ENCODE data around the gene MIA3.

The MIA3 gene

GRCh38 chr1:222713091-222713961, 95.4 kb downstream of the MIA3 start:
- Histone ChIP-seq H3K4me2 (ENCODE audit: low read depth, low read length, poor library complexity, severe bottlenecking) (peak overlapping the region; percentile 69), H4K20me1 (ENCODE audit: insufficient read depth, low read length, poor library complexity, severe bottlenecking) (peaks cover 13% of the 10 kb centered on the region), H3K79me2 (ENCODE audit: insufficient read depth, low read length) (peaks cover 55% of the 10 kb centered on the region), H3K9me3 (ENCODE audit: insufficient read depth, low read depth, low read length) (no peaks in the 10 kb centered on the region), H3K9ac (ENCODE audit: low read depth, low read length, poor library complexity, severe bottlenecking) (peak overlapping the region; percentile 87), H3K27me3 (ENCODE audit: insufficient read depth, low read length, poor library complexity, severe bottlenecking) (no peaks in the 10 kb centered on the region), H3K9me2 (replicated peaks; ENCODE audit: low read depth, low read length) (no peaks in the 10 kb centered on the region), H3K4me3 (ENCODE audit: low read length, poor library complexity, severe bottlenecking) (peak overlapping the region; percentile 81), H3F3A (ENCODE audit: low read depth) (no peaks in the 10 kb centered on the region; the same call in 1 of the 2 replicates), H3K36me3 (ENCODE audit: insufficient read depth, low read length) (peaks cover 6% of the 10 kb centered on the region; the same call in 1 of the 2 replicates), H3K4me1 (ENCODE audit: insufficient read depth, low read length, poor library complexity, severe bottlenecking) (peaks cover 20% of the 10 kb centered on the region), H2AFZ (ENCODE audit: low read length) (peak overlapping the region; percentile 95)
- TF ChIP-seq EZH2phosphoT487 (IDR thresholded peaks at IDR 0.05; ENCODE audit: borderline replicate concordance) (no peak), CTCF (conservative IDR thresholded peaks at IDR 0.05; ENCODE audit: low read length) (no peak)

DNA sequence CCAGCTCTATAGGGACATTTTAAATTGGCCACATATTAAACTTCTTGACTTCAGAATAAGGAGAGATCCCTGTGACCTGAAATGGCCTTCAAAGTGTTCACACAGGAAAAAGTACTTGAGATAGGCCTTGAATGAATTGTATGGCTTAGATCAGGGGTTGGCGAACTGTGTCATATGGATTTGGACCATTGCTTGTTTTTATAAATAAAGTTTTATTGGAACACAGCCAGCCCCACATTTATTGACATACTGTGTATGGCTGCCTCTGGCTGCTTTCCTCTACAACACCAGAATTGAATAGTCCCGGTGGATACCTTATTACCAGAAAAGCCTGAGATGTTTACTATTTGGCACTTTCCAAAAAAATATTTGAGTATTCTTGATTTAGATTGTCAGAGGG, 98.5 kb downstream of the MIA3 start:
- Histone ChIP-seq H2AFZ (ENCODE audit: low read length) (no peak overlapping the region), H3F3A (ENCODE audit: low read depth) (peaks cover 6% of the 10 kb centered on the region; the same call in 1 of the 2 replicates), H3K36me3 (ENCODE audit: insufficient read depth, low read length) (peaks cover 24% of the 10 kb centered on the region), H3K4me3 (ENCODE audit: low read length, poor library complexity, severe bottlenecking) (no peak overlapping the region), H3K9me2 (replicated peaks; ENCODE audit: low read depth, low read length) (no peaks in the 10 kb centered on the region), H4K20me1 (ENCODE audit: insufficient read depth, low read length, poor library complexity, severe bottlenecking) (no peaks in the 10 kb centered on the region), H3K9me3 (ENCODE audit: insufficient read depth, low read depth, low read length) (no peaks in the 10 kb centered on the region), H3K9ac (ENCODE audit: low read depth, low read length, poor library complexity, severe bottlenecking) (no peak overlapping the region), H3K4me2 (ENCODE audit: low read depth, low read length, poor library complexity, severe bottlenecking) (no peak overlapping the region), H3K27me3 (ENCODE audit: insufficient read depth, low read length, poor library complexity, severe bottlenecking) (no peaks in the 10 kb centered on the region), H3K79me2 (ENCODE audit: insufficient read depth, low read length) (peaks cover 25% of the 10 kb centered on the region), H3K4me1 (ENCODE audit: insufficient read depth, low read length, poor library complexity, severe bottlenecking) (peaks cover 5% of the 10 kb centered on the region)
- TF ChIP-seq EZH2phosphoT487 (IDR thresholded peaks at IDR 0.05; ENCODE audit: borderline replicate concordance) (no peak), CTCF (conservative IDR thresholded peaks at IDR 0.05; ENCODE audit: low read length) (no peak)
